Memory B cell (primary cell): ENCODE measurements around the gene POLK.

Experiments
- ATAC-seq: fragments of 150-1000 bp; cut with Tn5 transposase; 2 replicates; pipeline ENCODE4 v1.10.0; 2021; ENCODE audit warnings: low read depth, mild to moderate bottlenecking, moderate library complexity
- DNase-seq, 2 donors: peaks; one replicate each; pipeline ENCODE4 v3.0.0; 2022; ENCODE audit warnings: low spot score in 2 of 2
- H3K27ac Mint-ChIP-seq: one replicate; pipeline ENCODE4 v1.8.0; 2022; ENCODE audit warnings: mild to moderate bottlenecking, moderate library complexity, mixed read lengths
- H3K27me3 Mint-ChIP-seq: one replicate; pipeline ENCODE4 v1.8.0; 2022; ENCODE audit warnings: mixed read lengths
- H3K36me3 Mint-ChIP-seq: one replicate; pipeline ENCODE4 v1.8.0; 2022; ENCODE audit warnings: mild to moderate bottlenecking, mixed read lengths
- H3K4me1 Mint-ChIP-seq: one replicate; pipeline ENCODE4 v1.8.0; 2022; ENCODE audit warnings: mixed read lengths
- H3K4me3 Mint-ChIP-seq: one replicate; pipeline ENCODE4 v1.8.0; 2022; ENCODE audit warnings: mild to moderate bottlenecking, moderate library complexity, mixed read lengths
- H3K9me3 Mint-ChIP-seq: one replicate; pipeline ENCODE4 v1.8.0; 2022; ENCODE audit warnings: mixed read lengths

Gene POLK

GRCh38 chr5:75639535-75640311 lies 128.0 kb downstream of the POLK start:
- H3K27ac Mint-ChIP-seq = no peak overlapping the region
- peaks cover 2% of the 10 kb centered on the region for H3K27me3 Mint-ChIP-seq
- no peak overlapping the region for H3K4me3 Mint-ChIP-seq
- no peaks in the 10 kb centered on the region for H3K9me3 Mint-ChIP-seq
- no peak for ATAC-seq
- H3K36me3 Mint-ChIP-seq = peaks cover 6% of the 10 kb centered on the region
- DNase-seq = no peak
- H3K4me1 Mint-ChIP-seq = no peaks in the 10 kb centered on the region

- H3K9me3 Mint-ChIP-seq = no peaks in the 10 kb centered on the region
- peaks cover 2% of the 10 kb centered on the region for H3K27me3 Mint-ChIP-seq
- no peak for DNase-seq
- no peak overlapping the region for H3K4me3 Mint-ChIP-seq
- H3K4me1 Mint-ChIP-seq = no peaks in the 10 kb centered on the region
- peaks cover 5% of the 10 kb centered on the region for H3K36me3 Mint-ChIP-seq
- no peak overlapping the region for H3K27ac Mint-ChIP-seq
- ATAC-seq = no peak
These were observed 128.7 kb downstream of the POLK start for GRCh38 chr5:75640395-75640794.

DNA sequence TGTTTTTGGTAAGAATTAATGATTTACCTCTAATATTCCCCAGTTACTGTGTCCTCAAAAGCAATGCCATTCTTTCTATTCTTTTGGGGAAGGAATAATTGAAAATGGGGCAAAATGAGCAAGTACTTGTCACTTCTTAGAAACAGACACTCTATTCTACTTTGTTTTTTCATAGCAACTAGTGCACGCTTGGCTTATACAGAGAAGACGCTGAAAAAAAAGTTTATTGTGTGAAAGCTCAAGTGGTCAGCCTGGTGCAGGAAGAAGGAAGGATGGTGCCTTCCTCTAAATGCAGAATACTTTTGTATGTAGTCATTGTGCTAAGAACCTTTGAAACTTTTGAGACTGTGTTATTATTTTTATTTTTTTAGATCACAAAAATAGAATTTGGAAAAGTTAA lies 129.1 kb downstream of the POLK start:
- Mint-ChIP-seq H3K4me1 (no peaks in the 10 kb centered on the region), H3K27me3 (peaks cover 2% of the 10 kb centered on the region), H3K27ac (no peak overlapping the region), H3K9me3 (no peaks in the 10 kb centered on the region), H3K4me3 (no peak overlapping the region), H3K36me3 (peaks cover 3% of the 10 kb centered on the region)
- DNase-seq (no peak), ATAC-seq (no peak)

DNA sequence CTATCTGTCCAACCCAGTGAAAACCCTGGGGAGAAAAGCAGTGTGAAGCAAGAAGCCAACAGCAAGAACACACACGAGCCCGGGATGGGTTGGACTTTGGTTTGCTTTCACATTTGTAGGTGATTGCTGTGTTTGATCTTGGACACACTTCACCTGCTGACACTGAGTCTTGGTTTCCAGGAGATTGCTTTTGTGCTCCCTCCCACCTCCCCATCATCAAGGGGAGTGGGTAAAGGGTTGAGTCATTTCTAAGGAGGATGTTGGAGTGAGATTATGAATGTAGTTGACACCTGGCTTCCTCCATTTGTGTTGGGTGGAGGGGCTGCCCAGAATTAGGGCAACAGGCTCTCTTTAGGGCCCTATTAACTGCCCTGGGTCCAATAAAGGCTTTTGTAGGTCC lies 137.0 kb downstream of the POLK start:
- H3K9me3 Mint-ChIP-seq = no peaks in the 10 kb centered on the region
- no peak overlapping the region for H3K4me3 Mint-ChIP-seq
- H3K27ac Mint-ChIP-seq = no peak overlapping the region
- H3K4me1 Mint-ChIP-seq = no peaks in the 10 kb centered on the region
- ATAC-seq = no peak
- DNase-seq = no peak
- no peaks in the 10 kb centered on the region for H3K27me3 Mint-ChIP-seq
- H3K36me3 Mint-ChIP-seq = no peaks in the 10 kb centered on the region
